IMR-90 (cell line): ENCODE measurements around the gene TIMM21. TPM values are rescaled to one million over a fixed set of nuclear protein-coding genes. Genes with fewer than 3 reads are reported as not detected.
A peak's percentile ranks its signal among the peaks of the same experiment; 100 is the strongest.

Source experiments
- ATAC-seq: fragments of 200-7000 bp; cut with Tn5 transposase; 2 replicates; pipeline ENCODE4 v1.9.1; 2020; ENCODE audit warnings: low read depth, mild to moderate bottlenecking, moderate library complexity
- BruUV-seq: library from RNA; stranded (reverse); fragments of 400-500 nt; replicated peaks from 2 replicates; lab custom pipeline; 2021; lab: Mats Ljungman, UMichigan
- CTCF ChIA-PET: fragments of 300-600 bp; formaldehyde crosslinking; extraction: SDS; loops from one replicate; lab custom pipeline; 2021; ENCODE audit warnings: antibody characterized with exemption; lab: Yijun Ruan, JAX
- POLR2A ChIA-PET: fragments of 300-600 bp; sonication (Branson Sonifier 250); formaldehyde crosslinking; loops from one replicate; lab custom pipeline; 2022; ENCODE audit warnings: antibody characterized with exemption; ENCODE audit not compliant: unreplicated experiment; lab: Charles Lee
- DNase-seq: peaks from one replicate; pipeline ENCODE4 v3.0.0; 2013
- H2AFZ ChIP-seq: replicated peaks from 2 replicates; pipeline ENCODE3; 2013; ENCODE audit warnings: low read length, mild to moderate bottlenecking; ENCODE audit not compliant: poor library complexity
- H2AK5ac ChIP-seq: 2 replicates; pipeline ENCODE4 v1.6.1; 2013; ENCODE audit warnings: low read depth, low read length, inconsistent platforms
- H2AK9ac ChIP-seq: replicated peaks from 2 replicates; pipeline ENCODE3; 2013; ENCODE audit warnings: mild to moderate bottlenecking, low read depth, low read length, moderate library complexity; ENCODE audit not compliant: poor library complexity
- H2BK120ac ChIP-seq: 2 replicates; pipeline ENCODE4 v1.6.1; 2013; ENCODE audit warnings: low read depth, low read length, inconsistent platforms
- H2BK15ac ChIP-seq: 3 replicates; pipeline ENCODE4 v1.6.1; 2013; ENCODE audit warnings: low read depth, low read length, inconsistent platforms
- H2BK20ac ChIP-seq: 2 replicates; pipeline ENCODE4 v1.6.1; 2013; ENCODE audit warnings: low read depth, mild to moderate bottlenecking, inconsistent platforms, low read length, moderate library complexity
- H2BK5ac ChIP-seq: 2 replicates; pipeline ENCODE4 v1.6.1; 2013; ENCODE audit warnings: mild to moderate bottlenecking, low read depth, low read length, inconsistent platforms; ENCODE audit not compliant: poor library complexity, severe bottlenecking
- H3K14ac ChIP-seq: replicated peaks from 2 replicates; pipeline ENCODE4 v1.6.1; 2013; ENCODE audit warnings: low read depth, low read length, inconsistent platforms
- H3K18ac ChIP-seq: 2 replicates; pipeline ENCODE4 v1.6.1; 2013; ENCODE audit warnings: low read depth, low read length, control low read depth
- H3K23ac ChIP-seq: 2 replicates; pipeline ENCODE4 v1.6.1; 2013; ENCODE audit warnings: low read depth, low read length, inconsistent platforms
- H3K27ac ChIP-seq: 2 replicates; pipeline ENCODE4 v1.5.1; 2013; ENCODE audit warnings: mild to moderate bottlenecking, control low read depth, low read length; ENCODE audit not compliant: insufficient read depth
- H3K27me3 ChIP-seq: 2 replicates; pipeline ENCODE4 v1.6.1; 2013; ENCODE audit warnings: low read length; ENCODE audit not compliant: control insufficient read depth, insufficient read depth
- H3K36me3 ChIP-seq: 2 replicates; pipeline ENCODE4 v1.6.1; 2013; ENCODE audit warnings: low read length, mixed read lengths; ENCODE audit not compliant: control insufficient read depth, insufficient read depth
- H3K4ac ChIP-seq: 2 replicates; pipeline ENCODE4 v1.6.1; 2013; ENCODE audit warnings: low read depth, low read length, inconsistent platforms
- H3K4me1 ChIP-seq: 2 replicates; pipeline ENCODE4 v1.6.1; 2013; ENCODE audit warnings: low read length, mixed read lengths; ENCODE audit not compliant: control insufficient read depth, insufficient read depth
- H3K4me2 ChIP-seq: 2 replicates; pipeline ENCODE4 v1.6.1; 2013; ENCODE audit warnings: low read depth, mild to moderate bottlenecking, control low read depth, low read length, moderate library complexity
- H3K4me3 ChIP-seq: 2 replicates; pipeline ENCODE4 v1.5.1; 2013; ENCODE audit warnings: low read depth, mild to moderate bottlenecking, control low read depth, low read length, moderate library complexity; ENCODE audit not compliant: insufficient read depth
- H3K56ac ChIP-seq: 2 replicates; pipeline ENCODE4 v1.6.1; 2013; ENCODE audit warnings: low read length, inconsistent platforms; ENCODE audit not compliant: insufficient read depth; ENCODE audit errors: extremely low read depth
- H3K79me1 ChIP-seq, 2 experiments: 2 replicates each; pipeline ENCODE4 v1.6.1; 2013; ENCODE audit warnings: low read length in 2 of 2, inconsistent platforms in 1 of 2, low read depth in 1 of 2
- H3K9ac ChIP-seq: 2 replicates; pipeline ENCODE4 v1.6.1; 2013; ENCODE audit warnings: low read depth, low read length, control low read depth
- H3K9me1 ChIP-seq: 2 replicates; pipeline ENCODE4 v1.6.1; 2013; ENCODE audit warnings: low read length, inconsistent platforms; ENCODE audit not compliant: insufficient read depth
- H3K9me3 ChIP-seq: 2 replicates; pipeline ENCODE4 v1.6.1; 2013; ENCODE audit warnings: low read length; ENCODE audit not compliant: control insufficient read depth, insufficient read depth
- H4K20me1 ChIP-seq: 2 replicates; pipeline ENCODE4 v1.6.1; 2013; ENCODE audit warnings: low read length, inconsistent platforms; ENCODE audit not compliant: insufficient read depth
- H4K5ac ChIP-seq: 2 replicates; pipeline ENCODE4 v1.6.1; 2013; ENCODE audit warnings: mild to moderate bottlenecking, low read depth, low read length, control low read depth
- H4K8ac ChIP-seq, 2 experiments: 2 replicates each; pipeline ENCODE4 v1.6.1; 2013; ENCODE audit warnings: low read depth in 2 of 2, low read length in 2 of 2, control low read depth in 1 of 2, inconsistent platforms in 1 of 2
- H4K91ac ChIP-seq: 2 replicates; pipeline ENCODE4 v1.6.1; 2013; ENCODE audit warnings: low read depth, low read length, inconsistent platforms; ENCODE audit not compliant: insufficient read depth
- BHLHE40 ChIP-seq: fragments of 150-350 bp; IDR thresholded peaks from 2 replicates; pipeline ENCODE4 v1.6.1; 2016; ENCODE audit warnings: mild to moderate bottlenecking, low read depth, low read length
- CEBPB ChIP-seq: IDR thresholded peaks from 2 replicates; pipeline ENCODE4 v1.6.1; 2012; ENCODE audit warnings: low read depth, low read length, improper control_type of control experiment
- CHD1 ChIP-seq: IDR thresholded peaks from 2 replicates; pipeline ENCODE4 v1.6.1; 2012; ENCODE audit warnings: low read depth, low read length, improper control_type of control experiment
- CTCF ChIP-seq: conservative IDR thresholded peaks from 2 replicates; pipeline ENCODE4 v1.5.1; 2012; ENCODE audit warnings: mild to moderate bottlenecking, low read depth, low read length, improper control_type of control experiment
- ELK1 ChIP-seq: fragments of 150-350 bp; IDR thresholded peaks from 2 replicates; pipeline ENCODE4 v1.6.1; 2016; ENCODE audit warnings: low read depth, mild to moderate bottlenecking, low read length, moderate library complexity, borderline replicate concordance
- FOS ChIP-seq: fragments of 150-350 bp; IDR thresholded peaks from 2 replicates; pipeline ENCODE4 v1.6.1; 2016; ENCODE audit warnings: low read depth, low read length
- MAFK ChIP-seq: IDR thresholded peaks from 2 replicates; pipeline ENCODE4 v1.6.1; 2012; ENCODE audit warnings: low read depth, low read length, improper control_type of control experiment
- MAZ ChIP-seq: IDR thresholded peaks from 2 replicates; pipeline ENCODE4 v1.6.1; 2012; ENCODE audit warnings: low read depth, mild to moderate bottlenecking, low read length, improper control_type of control experiment, moderate library complexity, borderline replicate concordance
- MXI1 ChIP-seq: IDR thresholded peaks from 2 replicates; pipeline ENCODE4 v1.6.1; 2012; ENCODE audit warnings: low read depth, mild to moderate bottlenecking, low read length, moderate library complexity, borderline replicate concordance
- NFE2L2 ChIP-seq: fragments of 150-350 bp; IDR thresholded peaks from 2 replicates; pipeline ENCODE4 v1.6.1; 2016; ENCODE audit warnings: low read depth, mild to moderate bottlenecking, low read length
- POLR2A ChIP-seq: IDR thresholded peaks from 2 replicates; pipeline ENCODE4 v1.6.1; 2012; ENCODE audit warnings: mild to moderate bottlenecking, low read depth, low read length
- RAD21 ChIP-seq: IDR thresholded peaks from 2 replicates; pipeline ENCODE4 v1.6.1; 2012; ENCODE audit warnings: low read length, improper control_type of control experiment
- RCOR1 ChIP-seq: IDR thresholded peaks from 2 replicates; pipeline ENCODE4 v1.6.1; 2012; ENCODE audit warnings: mild to moderate bottlenecking, low read length, improper control_type of control experiment; ENCODE audit not compliant: insufficient replicate concordance
- RFX5 ChIP-seq: IDR thresholded peaks from 2 replicates; pipeline ENCODE4 v1.8.0; 2012; ENCODE audit warnings: low read depth, mild to moderate bottlenecking, low read length, moderate library complexity
- WGBS, 2 experiments: methylation state at CpG; one replicate each; pipeline versions ENCODE4 v1.1.5 to v1.1.7; 2013; ENCODE audit warnings: missing lambda C conversion rate in 2 of 2; ENCODE audit not compliant: insufficient read length in 1 of 2; ENCODE audit errors: extremely low coverage in 2 of 2; 5-methylcytosine and 5-hydroxymethylcytosine counted together
- dilution Hi-C: fragments of 300-500 bp; cut with HindIII; formaldehyde crosslinking; loops from one replicate; pipeline ENCODE4 v1.14.3; 2018; ENCODE audit warnings: low sequenced_read_pairs; ENCODE audit not compliant: unreplicated experiment
- in situ Hi-C: fragments of 300-500 bp; cut with MboI; formaldehyde crosslinking; loops from 3 replicates; pipeline ENCODE4 v1.14.3; 2019; ENCODE audit warnings: low sequenced_read_pairs, inconsistent platforms, mixed read lengths
- intact Hi-C: fragments of 100-400 bp; cut with micrococcal nuclease; formaldehyde crosslinking; loops from 2 replicates; pipeline ENCODE4 v1.10.0; 2022
- polyA plus RNA-seq, 3 experiments: library from polyadenylated mRNA; depleted of rRNA; stranded (reverse); fragments of >200 nt; gene quantifications; 2 replicates each; pipeline ENCODE4 v1.2.3, GENCODE V29; 2012; ENCODE audit warnings: low replicate concordance in 1 of 3
- total RNA-seq: library from RNA; depleted of rRNA; stranded (reverse); fragments of >200 nt; gene quantifications from 2 replicates; pipeline ENCODE4 v1.2.3, GENCODE V29; 2012
- TF ChIP-seq, protein P1 (sequence below): fragments of 150-350 bp; IDR thresholded peaks from 2 replicates; pipeline ENCODE4 v1.6.1; 2017; ENCODE audit warnings: mild to moderate bottlenecking, antibody characterized with exemption, low read length, low read depth

TIMM21 gene
- total and polyA plus RNA-seq, 2 of the 4 experiments (the other 2 are of a cell fraction), result 42.8 to 52.7 TPM

DNA sequence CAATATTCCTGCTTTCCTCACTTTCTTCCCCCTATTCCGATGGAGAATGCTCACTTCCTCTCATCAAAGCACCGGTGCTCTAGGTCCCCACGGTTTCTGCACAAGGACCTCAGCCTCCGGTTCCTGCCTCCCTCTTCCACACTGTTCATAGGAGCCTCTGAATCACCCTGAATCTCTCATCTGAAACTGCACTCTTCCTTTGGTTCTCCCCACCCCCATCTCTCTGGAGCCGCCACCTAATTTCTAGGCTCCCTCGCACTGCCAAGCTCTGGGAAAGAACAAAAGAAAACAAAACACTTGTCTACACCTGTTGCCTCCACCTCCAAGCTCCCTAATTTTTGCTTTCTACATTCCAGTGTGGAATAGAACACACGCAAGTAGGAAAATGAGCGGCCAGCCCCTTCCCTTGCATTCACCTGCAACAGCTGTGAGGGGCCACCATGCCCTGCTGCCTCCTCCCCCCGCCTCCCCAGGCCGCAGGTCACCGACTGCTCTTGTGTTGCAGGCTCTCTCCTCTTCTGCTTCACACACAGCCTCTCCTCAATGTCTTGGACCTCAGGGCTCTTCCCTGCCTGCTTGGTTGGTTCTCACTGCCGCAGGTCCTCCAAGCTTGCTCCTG, 10.3 kb upstream of the TIMM21 start:
- peaks cover 7% of the 10 kb centered on the region; the same call in 1 of the 2 replicates for H3K9me1 ChIP-seq
- H3K56ac ChIP-seq, result no peak overlapping the region
- POLR2A ChIA-PET, result no interaction called here
- H3K36me3 ChIP-seq, result no peaks in the 10 kb centered on the region
- H3K4ac ChIP-seq, result peak overlapping the region; percentile 51
- H2AFZ ChIP-seq, result peak overlapping the region; percentile 52
- no peak for TF ChIP-seq MXI1
- TF ChIP-seq MAFK, result no peak
- TF ChIP-seq ELK1, result no peak
- TF ChIP-seq RFX5, result no peak
- TF ChIP-seq MAZ, result no peak
- no peak for TF ChIP-seq POLR2A
- TF ChIP-seq RAD21, result no peak
- no peak for TF ChIP-seq RCOR1
- TF ChIP-seq CHD1, result no peak
- no peak for TF ChIP-seq CEBPB
- TF ChIP-seq, protein P1, sequence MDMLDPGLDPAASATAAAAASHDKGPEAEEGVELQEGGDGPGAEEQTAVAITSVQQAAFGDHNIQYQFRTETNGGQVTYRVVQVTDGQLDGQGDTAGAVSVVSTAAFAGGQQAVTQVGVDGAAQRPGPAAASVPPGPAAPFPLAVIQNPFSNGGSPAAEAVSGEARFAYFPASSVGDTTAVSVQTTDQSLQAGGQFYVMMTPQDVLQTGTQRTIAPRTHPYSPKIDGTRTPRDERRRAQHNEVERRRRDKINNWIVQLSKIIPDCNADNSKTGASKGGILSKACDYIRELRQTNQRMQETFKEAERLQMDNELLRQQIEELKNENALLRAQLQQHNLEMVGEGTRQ, result no peak
- no peak for TF ChIP-seq NFE2L2
- TF ChIP-seq CTCF, result no peak
- TF ChIP-seq FOS, result no peak
- no peak for TF ChIP-seq BHLHE40
- H3K9ac ChIP-seq, result no peak overlapping the region
- no peak for ATAC-seq
- H2AK5ac ChIP-seq, result peak overlapping the region; percentile 59; the same call in 1 of the 2 replicates
- intact Hi-C loops (no loop called here), dilution Hi-C loops (no loop called here), in situ Hi-C loops (no loop called here)
- no peak overlapping the region for H3K27ac ChIP-seq
- no peaks in the 10 kb centered on the region for H4K20me1 ChIP-seq
- H2BK5ac ChIP-seq, result peak overlapping the region; percentile 95
- no peak for DNase-seq
- no peaks in the 10 kb centered on the region for H3K9me3 ChIP-seq
- H3K27me3 ChIP-seq, result no peaks in the 10 kb centered on the region
- 0 out of 2 replicates have a peak overlapping the region, but pooled peaks have one; percentile 51 for H3K14ac ChIP-seq
- H2BK20ac ChIP-seq, result peak overlapping the region; percentile 91; the same call in 1 of the 2 replicates
- H2AK9ac ChIP-seq, result no peak overlapping the region
- H4K91ac ChIP-seq, result no peak overlapping the region
- no peak overlapping the region; the same call in 1 of the 2 replicates for H3K23ac ChIP-seq
- peak overlapping the region; percentile 61; the same call in 1 of the 3 replicates for H2BK15ac ChIP-seq
- H3K79me1 ChIP-seq, result peaks cover 0 to 2% of the 10 kb centered on the region in 2 experiments; a peak in 1 of 4 replicates
- H3K18ac ChIP-seq, result peak overlapping the region; percentile 38; the same call in 1 of the 2 replicates
- no TSS peak for BruUV-seq
- H3K4me1 ChIP-seq, result peaks cover 24% of the 10 kb centered on the region
- H4K5ac ChIP-seq, result no peak overlapping the region
- H2BK120ac ChIP-seq, result peak overlapping the region; percentile 93; the same call in 1 of the 2 replicates
- 92% methylated on average over 8 of the region's 12 CpGs; no CpG with 5 or more reads in 1 of the 2 experiments for WGBS, 2 experiments
- no peak overlapping the region for H3K4me2 ChIP-seq
- no peak overlapping the region for H3K4me3 ChIP-seq
- CTCF ChIA-PET, result interaction anchor here (1.0 kb wide), 1 partner anchor 52 kb away, joined by 3 read pairs; no protein-coding TSS in a partner anchor
- peak overlapping the region in 1 of 2 experiments; percentile 51; a peak in 1 of 4 replicates for H4K8ac ChIP-seq
